T-helper 2 cell treated with Interferon-gamma antibody and Interleukin-4, amounts not matched to agents 5 μg/mL and 100 μg/mL, for 36 hours (primary cell): ENCODE results near the gene PDPK1.
"Not testable (repeated sequence)": the region's sequence is repeated elsewhere in the genome, so short reads cannot be mapped to it uniquely, and the experiment has no call there.

Source experiments
- DNase-seq: peaks from one replicate; pipeline ENCODE4 v3.0.0; 2021; ENCODE audit warnings: low spot score
- H3K27ac Mint-ChIP-seq: one replicate; pipeline ENCODE4 v1.8.0; 2021; ENCODE audit warnings: mild to moderate bottlenecking, mixed read lengths
- H3K27me3 Mint-ChIP-seq: one replicate; pipeline ENCODE4 v1.8.0; 2021; ENCODE audit warnings: low read depth, mixed read lengths
- H3K36me3 Mint-ChIP-seq: one replicate; pipeline ENCODE4 v1.8.0; 2021; ENCODE audit warnings: low read depth, mixed read lengths
- H3K4me1 Mint-ChIP-seq: one replicate; pipeline ENCODE4 v1.8.0; 2021; ENCODE audit warnings: low read depth, mixed read lengths
- H3K4me3 Mint-ChIP-seq: one replicate; pipeline ENCODE4 v1.8.0; 2022; ENCODE audit warnings: mild to moderate bottlenecking, moderate library complexity, mixed read lengths
- H3K9me3 Mint-ChIP-seq: one replicate; pipeline ENCODE4 v1.8.0; 2021; ENCODE audit warnings: mixed read lengths

PDPK1 gene

GRCh38 chr16:2568573-2568972, 30.8 kb downstream of the PDPK1 start:
- H3K4me3 Mint-ChIP-seq, DNase-seq, H3K9me3 Mint-ChIP-seq, H3K4me1 Mint-ChIP-seq, H3K27me3 Mint-ChIP-seq, H3K27ac Mint-ChIP-seq, H3K36me3 Mint-ChIP-seq: not testable (repeated sequence)

- not testable (repeated sequence) for H3K4me1 Mint-ChIP-seq, H3K9me3 Mint-ChIP-seq, H3K27ac Mint-ChIP-seq, H3K4me3 Mint-ChIP-seq, H3K36me3 Mint-ChIP-seq, H3K27me3 Mint-ChIP-seq, DNase-seq
Measured at GRCh38 chr16:2572704-2573103, 34.9 kb downstream of the PDPK1 start.

- not testable (repeated sequence) for DNase-seq, H3K4me1 Mint-ChIP-seq, H3K4me3 Mint-ChIP-seq, H3K36me3 Mint-ChIP-seq, H3K27me3 Mint-ChIP-seq, H3K27ac Mint-ChIP-seq, H3K9me3 Mint-ChIP-seq
Measured at GRCh38 chr16:2575839-2576238, 38.0 kb downstream of the PDPK1 start.

- H3K4me1 Mint-ChIP-seq, H3K27me3 Mint-ChIP-seq, H3K36me3 Mint-ChIP-seq, H3K4me3 Mint-ChIP-seq, DNase-seq, H3K9me3 Mint-ChIP-seq, H3K27ac Mint-ChIP-seq: not testable (repeated sequence)
Measured at GRCh38 chr16:2577044-2577443, 39.2 kb downstream of the PDPK1 start.

GRCh38 chr16:2578905-2579304, 41.1 kb downstream of the PDPK1 start:
- not testable (repeated sequence) for H3K27me3 Mint-ChIP-seq, H3K27ac Mint-ChIP-seq, H3K9me3 Mint-ChIP-seq, H3K4me3 Mint-ChIP-seq, DNase-seq, H3K36me3 Mint-ChIP-seq, H3K4me1 Mint-ChIP-seq

GRCh38 chr16:2580143-2580542, 42.3 kb downstream of the PDPK1 start:
- not testable (repeated sequence) for H3K4me1 Mint-ChIP-seq, H3K36me3 Mint-ChIP-seq, H3K27me3 Mint-ChIP-seq, DNase-seq, H3K9me3 Mint-ChIP-seq, H3K4me3 Mint-ChIP-seq, H3K27ac Mint-ChIP-seq

- H3K4me3 Mint-ChIP-seq, H3K36me3 Mint-ChIP-seq, H3K27me3 Mint-ChIP-seq, H3K27ac Mint-ChIP-seq, H3K9me3 Mint-ChIP-seq, DNase-seq, H3K4me1 Mint-ChIP-seq: not testable (repeated sequence)
Measured at GRCh38 chr16:2580818-2581217, 43.0 kb downstream of the PDPK1 start.

GRCh38 chr16:2584729-2585650, 47.2 kb downstream of the PDPK1 start:
- Mint-ChIP-seq H3K27me3 (no peaks in the 10 kb centered on the region), H3K4me1 (no peaks in the 10 kb centered on the region), H3K36me3 (peaks cover 23% of the 10 kb centered on the region), H3K9me3 (no peaks in the 10 kb centered on the region), H3K4me3 (no peak overlapping the region), H3K27ac (no peak overlapping the region)
- no peak for DNase-seq

GRCh38 chr16:2585651-2586081, 47.8 kb downstream of the PDPK1 start:
- H3K27ac Mint-ChIP-seq = no peak overlapping the region
- no peaks in the 10 kb centered on the region for H3K4me1 Mint-ChIP-seq
- peaks cover 27% of the 10 kb centered on the region for H3K36me3 Mint-ChIP-seq
- no peak overlapping the region for H3K4me3 Mint-ChIP-seq
- H3K9me3 Mint-ChIP-seq = no peaks in the 10 kb centered on the region
- no peak for DNase-seq
- no peaks in the 10 kb centered on the region for H3K27me3 Mint-ChIP-seq

- Mint-ChIP-seq H3K27ac (no peak overlapping the region), H3K36me3 (peaks cover 27% of the 10 kb centered on the region)
Measured at GRCh38 chr16:2586241-2586640, 48.4 kb downstream of the PDPK1 start.

GRCh38 chr16:2586901-2587480, 49.2 kb downstream of the PDPK1 start:
- DNase-seq = no peak
- Mint-ChIP-seq H3K9me3 (no peaks in the 10 kb centered on the region), H3K27ac (no peak overlapping the region), H3K27me3 (no peaks in the 10 kb centered on the region), H3K36me3 (peaks cover 27% of the 10 kb centered on the region), H3K4me1 (peaks cover under 1% of the 10 kb centered on the region), H3K4me3 (no peak overlapping the region)

More at GRCh38 chr16:2586241-2586640, 48.4 kb downstream of the PDPK1 start:
- Mint-ChIP-seq H3K4me1 (no peaks in the 10 kb centered on the region), H3K9me3 (no peaks in the 10 kb centered on the region), H3K4me3 (no peak overlapping the region), H3K27me3 (no peaks in the 10 kb centered on the region)
- no peak for DNase-seq

GRCh38 chr16:2587891-2588565, 50.2 kb downstream of the PDPK1 start:
- Mint-ChIP-seq H3K27me3 (no peaks in the 10 kb centered on the region), H3K27ac (no peak overlapping the region), H3K4me3 (no peak overlapping the region), H3K36me3 (peaks cover 27% of the 10 kb centered on the region), H3K9me3 (no peaks in the 10 kb centered on the region), H3K4me1 (peaks cover 2% of the 10 kb centered on the region)
- DNase-seq = no peak

- H3K4me3 Mint-ChIP-seq = no peak overlapping the region
- H3K36me3 Mint-ChIP-seq = peaks cover 30% of the 10 kb centered on the region
- no peak for DNase-seq
- no peaks in the 10 kb centered on the region for H3K9me3 Mint-ChIP-seq
- peaks cover 6% of the 10 kb centered on the region for H3K4me1 Mint-ChIP-seq
- no peak overlapping the region for H3K27ac Mint-ChIP-seq
- no peaks in the 10 kb centered on the region for H3K27me3 Mint-ChIP-seq
Measured at GRCh38 chr16:2591476-2592240, 53.8 kb downstream of the PDPK1 start.

GRCh38 chr16:2592786-2593185, 55.0 kb downstream of the PDPK1 start:
- Mint-ChIP-seq H3K36me3 (peaks cover 20% of the 10 kb centered on the region), H3K27ac (no peak overlapping the region), H3K27me3 (no peaks in the 10 kb centered on the region), H3K4me3 (no peak overlapping the region), H3K4me1 (peaks cover 6% of the 10 kb centered on the region), H3K9me3 (no peaks in the 10 kb centered on the region)
- DNase-seq = no peak
